Esophagus muscularis mucosa (tissue), 4 donors: ENCODE results near the gene PTCH1.

Experiments used
- CTCF ChIP-seq, 3 experiments: fragments of 200-600 bp in 2 of 3; fragments of 450-650 bp in 1 of 3; sonication (generic) in 2 of 3; IDR thresholded peaks; one replicate each; pipeline ENCODE4 v1.5.1; 2017 to 2019; ENCODE audit warnings: antibody characterized with exemption in 3 of 3, mild to moderate bottlenecking in 2 of 3, moderate library complexity in 1 of 3
- EP300 ChIP-seq: sonication (generic); formaldehyde crosslinking; IDR thresholded peaks from one replicate; pipeline ENCODE4 v1.6.1; 2017; ENCODE audit warnings: antibody characterized with exemption
- POLR2A ChIP-seq: fragments of 450-650 bp; IDR thresholded peaks from one replicate; pipeline ENCODE4 v1.6.1; 2017; ENCODE audit warnings: antibody characterized with exemption, moderate library complexity, mild to moderate bottlenecking, low read depth
- POLR2AphosphoS5 ChIP-seq, 2 donors: sonication (generic); formaldehyde crosslinking; IDR thresholded peaks; one replicate each; pipeline ENCODE4 v1.6.1; 2017; ENCODE audit warnings: antibody characterized with exemption in 2 of 2

DNA sequence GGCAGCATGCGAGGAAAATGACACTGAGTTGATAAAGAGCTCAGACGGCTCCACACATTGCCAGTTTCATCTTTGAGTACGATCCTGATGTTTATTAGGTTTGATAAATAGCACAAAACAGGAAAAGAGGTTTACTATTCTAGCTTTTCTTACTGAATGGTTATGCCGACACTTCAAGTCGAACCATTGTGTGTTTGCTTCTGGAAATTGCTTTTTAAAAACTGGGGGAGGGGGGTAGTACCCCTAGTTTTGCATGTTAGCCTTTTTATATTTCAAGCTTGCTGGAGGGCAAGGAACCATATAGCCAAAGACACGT is 5.2 kb downstream of the PTCH1 start:
- no peak for TF ChIP-seq CTCF (IDR thresholded peaks at IDR 0.05)
- TF ChIP-seq POLR2A: no peak
- TF ChIP-seq EP300: no peak
- no peak for TF ChIP-seq POLR2AphosphoS5 (IDR thresholded peaks at IDR 0.05)
